DMS 273 (cell line): ENCODE data around the gene SPINK6.

Experiments
- DNase-seq: peaks from one replicate; lab custom pipeline; 2025; ENCODE audit not compliant: unreplicated experiment; lab: John Stamatoyannopoulos, UW

SPINK6 gene, protein sequence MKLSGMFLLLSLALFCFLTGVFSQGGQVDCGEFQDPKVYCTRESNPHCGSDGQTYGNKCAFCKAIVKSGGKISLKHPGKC

DNA sequence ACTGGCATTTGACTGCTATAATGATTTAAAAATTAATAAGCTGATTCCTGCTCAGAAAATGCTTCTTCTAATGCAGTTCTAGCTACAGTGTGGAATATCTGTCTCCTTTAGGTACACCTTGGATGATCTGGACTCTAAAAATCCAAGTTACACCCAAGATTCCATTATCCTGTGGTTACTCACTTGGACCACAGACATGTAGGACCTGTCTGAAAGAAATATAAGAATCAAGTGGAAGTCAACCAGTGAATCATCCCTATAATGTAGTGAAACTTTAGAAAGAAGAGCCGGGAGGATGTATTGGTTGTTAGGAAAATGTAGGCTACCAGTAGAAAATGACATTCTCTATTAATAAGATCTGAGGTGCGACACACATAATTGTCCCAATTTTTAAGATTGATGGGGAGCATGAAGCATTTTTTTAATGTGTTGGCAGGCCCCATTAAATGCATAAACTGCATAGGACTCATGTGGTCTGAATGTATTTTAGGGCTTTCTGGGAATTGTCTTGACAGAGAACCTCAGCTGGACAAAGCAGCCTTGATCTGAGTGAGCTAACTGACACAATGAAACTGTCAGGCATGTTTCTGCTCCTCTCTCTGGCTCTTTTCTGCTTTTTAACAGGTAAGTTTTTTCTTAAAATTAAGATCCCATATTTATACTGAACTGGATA lies at the start of gene SPINK6:
Gene SPINK6 (plus strand): TSS at position 512 of the 673 bp plus-strand sequence. CDS start 55 bp downstream, at position 567.
- DNase-seq = no peak

DNA sequence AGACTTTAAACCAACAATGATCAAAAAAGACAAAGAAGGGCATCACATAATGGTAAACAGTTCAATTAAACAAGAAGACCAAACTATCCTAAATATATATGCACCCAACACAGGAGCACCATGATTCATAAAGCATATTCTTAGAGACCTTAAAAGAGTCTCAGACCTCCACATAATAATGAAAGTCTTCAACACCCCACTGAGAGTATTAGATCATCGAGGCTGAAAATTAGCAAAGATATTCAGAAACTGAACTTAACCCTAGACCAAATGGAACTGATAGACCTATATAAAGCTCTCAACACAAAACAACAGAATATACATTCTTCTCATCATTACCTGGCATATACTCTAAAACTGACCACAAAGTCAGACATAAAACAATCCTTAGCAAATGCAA lies 46.2 kb upstream of the SPINK6 start:
- no peak for DNase-seq

DNA sequence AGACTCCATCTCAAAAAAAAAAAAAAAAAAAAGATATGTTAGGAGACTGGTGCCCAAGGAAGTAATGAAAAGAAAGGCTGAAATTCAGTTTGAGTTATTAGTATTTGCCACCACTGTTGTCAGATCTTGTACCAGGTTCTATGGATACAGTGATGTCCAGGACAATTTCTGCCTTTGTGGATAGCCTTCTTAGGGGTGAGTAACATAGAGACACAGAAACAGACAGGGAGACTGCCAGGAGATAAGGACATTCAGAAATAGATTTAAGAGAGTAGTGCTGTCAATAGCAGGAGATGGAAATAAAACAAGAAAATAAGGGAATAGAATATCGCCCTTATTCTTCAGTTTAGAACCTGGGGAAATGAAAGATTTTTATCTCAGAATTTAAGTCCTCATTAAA lies 40.8 kb upstream of the SPINK6 start:
- no peak for DNase-seq

DNA sequence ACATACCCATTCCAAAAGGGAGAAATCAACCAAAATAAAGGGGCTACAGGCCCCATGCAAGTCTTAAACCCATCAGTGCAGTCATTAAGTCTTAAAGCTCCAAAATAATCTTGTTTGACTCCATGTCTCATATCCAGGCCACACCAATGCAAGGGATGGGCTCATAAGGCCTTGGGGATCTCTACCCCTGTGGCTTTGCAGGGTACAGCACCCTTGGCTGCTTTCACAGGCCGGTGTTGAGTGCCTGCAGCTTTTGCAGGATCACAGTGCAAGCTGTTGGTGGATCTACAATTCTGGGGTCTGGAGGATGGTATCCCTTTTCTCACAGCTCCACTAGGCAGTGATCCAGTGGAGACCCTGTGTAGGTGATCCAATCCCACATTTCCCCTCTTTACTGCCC lies 39.5 kb upstream of the SPINK6 start:
- DNase-seq = no peak

DNA sequence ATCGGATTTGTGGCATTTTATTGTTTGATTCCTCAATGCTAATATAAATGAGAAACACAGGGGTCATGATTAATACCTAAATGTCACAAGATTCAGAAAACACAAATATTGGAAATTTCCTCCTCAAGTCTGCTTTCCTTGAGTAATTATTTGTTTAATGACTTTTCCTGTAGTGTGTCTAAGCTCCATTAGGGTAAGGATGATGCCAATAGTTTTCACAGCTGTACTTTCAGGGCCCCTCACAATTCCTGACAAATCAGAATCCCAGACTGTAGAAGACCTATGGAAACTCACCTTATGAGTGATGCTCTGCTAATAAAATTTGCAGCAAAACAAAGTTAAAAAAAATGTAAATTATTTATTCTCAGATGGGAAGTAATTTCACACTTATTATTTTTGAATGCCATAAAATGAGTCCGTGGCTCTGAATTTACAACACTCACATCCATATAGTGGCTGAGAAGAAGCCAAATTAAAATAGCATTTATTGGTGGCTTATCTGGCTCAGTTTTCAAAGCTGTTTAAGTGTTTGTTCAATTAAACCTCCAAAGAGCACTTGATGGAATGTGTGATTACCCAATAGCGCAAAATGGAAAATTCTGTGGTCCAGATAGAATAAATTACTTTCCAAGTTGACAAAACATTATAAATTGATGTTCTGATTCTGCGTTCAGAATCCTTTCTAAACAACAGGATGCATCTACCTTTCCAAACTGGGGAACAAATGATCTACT lies 36.1 kb upstream of the SPINK6 start:
- DNase-seq = no peak

DNA sequence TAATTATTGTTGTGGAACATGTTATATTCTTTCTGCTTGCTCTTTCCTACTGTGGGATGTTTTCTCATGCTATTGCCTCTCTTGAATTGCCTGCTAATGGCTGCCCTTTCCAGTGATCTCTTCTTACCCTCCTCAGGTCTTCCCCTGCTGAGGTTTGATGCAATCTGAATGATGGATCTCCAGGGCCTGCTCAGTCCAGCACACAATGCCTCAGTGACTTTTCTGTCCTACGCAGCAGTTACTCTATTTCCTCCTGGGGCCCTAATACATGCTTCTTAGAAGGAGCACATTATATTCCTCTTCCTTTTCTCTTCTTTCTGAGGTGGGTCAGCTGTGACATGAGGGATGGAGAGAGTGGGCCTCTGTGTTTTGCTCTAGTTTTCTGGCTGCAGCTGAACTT lies 34.6 kb upstream of the SPINK6 start, which contains the start of gene SPINK14:
Gene SPINK14 (plus strand): TSS at position 301 of the 400 bp plus-strand sequence. CDS start 1,187 bp downstream, outside the sequence.
- DNase-seq = no peak

DNA sequence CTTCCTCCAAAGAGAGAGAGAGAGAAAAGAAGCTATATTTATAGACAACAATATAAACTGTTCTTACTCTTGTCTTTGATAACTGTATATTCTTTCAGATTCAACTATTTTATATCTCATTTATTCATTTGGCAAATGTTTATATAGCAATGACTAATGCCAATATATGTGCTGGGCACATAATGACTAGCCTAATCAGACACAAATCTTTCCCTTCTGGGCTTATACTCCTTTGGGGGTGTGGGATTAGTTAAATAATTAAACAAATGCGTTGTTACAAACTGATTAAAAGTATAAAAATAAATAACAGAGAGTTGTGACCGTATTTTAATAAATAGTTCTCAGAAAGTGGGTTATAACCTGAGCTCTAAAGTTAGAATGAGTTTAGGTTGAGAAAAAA lies 30.5 kb upstream of the SPINK6 start:
- DNase-seq = no peak

DNA sequence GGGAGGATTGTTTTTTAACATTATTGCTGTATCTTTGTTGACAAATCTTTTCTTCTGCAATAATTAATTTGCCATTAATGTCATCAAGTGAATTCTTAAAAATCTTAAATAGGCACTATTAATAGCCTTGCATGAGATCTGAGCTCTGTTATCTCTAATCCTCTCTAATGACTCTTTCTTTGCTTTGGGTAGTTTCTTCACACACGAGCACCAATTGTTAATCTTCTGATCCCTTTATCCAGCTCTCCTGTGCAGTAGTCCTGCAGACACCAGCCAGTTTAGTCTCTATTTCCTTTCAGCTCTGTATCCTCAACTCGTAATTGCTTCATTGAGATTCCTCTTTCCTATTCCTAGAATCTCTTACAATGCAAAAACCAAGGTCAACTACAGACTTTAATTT lies 26.4 kb upstream of the SPINK6 start:
- no peak for DNase-seq

DNA sequence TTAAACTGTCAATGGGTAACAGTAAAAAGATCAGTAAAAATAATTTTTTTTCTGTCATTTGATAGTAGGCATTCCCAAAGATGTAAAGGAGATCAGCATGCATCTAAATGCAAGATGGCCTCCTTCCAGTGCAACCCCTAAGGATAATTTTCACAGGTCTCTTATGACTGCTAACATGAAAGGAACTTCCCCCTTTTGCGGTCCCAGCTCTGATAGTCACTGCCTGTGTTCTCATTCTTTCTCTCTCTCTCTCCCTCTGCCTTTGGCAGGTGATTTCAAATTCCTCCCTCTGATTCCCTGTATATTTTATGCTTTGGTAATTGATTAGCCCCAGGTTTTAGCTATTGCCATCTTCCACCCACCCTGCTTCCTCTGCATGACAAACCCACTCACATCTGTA lies 25.6 kb upstream of the SPINK6 start:
- no peak for DNase-seq

DNA sequence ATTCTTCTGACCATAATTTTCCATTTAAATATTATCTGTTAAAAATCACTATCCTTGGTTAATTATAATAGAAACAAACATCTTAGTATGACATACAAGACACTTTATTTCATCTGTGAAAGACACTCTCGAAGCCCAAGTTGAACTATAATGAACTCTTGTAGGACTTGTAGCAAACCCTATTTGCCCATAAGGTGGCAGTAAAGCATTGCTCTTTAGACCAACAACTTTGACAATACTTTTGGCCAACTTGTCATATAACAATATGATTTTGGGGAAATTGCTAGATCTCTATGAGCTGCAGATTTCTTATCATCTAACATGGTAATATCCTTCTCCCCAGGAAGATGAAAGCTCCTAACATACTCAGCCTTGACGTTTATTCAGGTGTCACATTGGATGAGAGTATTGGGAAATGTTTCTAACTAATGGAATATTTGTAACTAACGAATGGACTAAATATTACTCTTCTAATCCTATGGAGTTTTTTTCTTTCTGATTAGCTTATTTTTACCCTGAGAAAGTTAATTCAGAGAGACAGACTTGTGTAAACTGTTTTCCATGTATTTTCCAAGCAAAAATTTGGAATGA lies 23.5 kb upstream of the SPINK6 start:
- DNase-seq = peak; percentile 65

DNA sequence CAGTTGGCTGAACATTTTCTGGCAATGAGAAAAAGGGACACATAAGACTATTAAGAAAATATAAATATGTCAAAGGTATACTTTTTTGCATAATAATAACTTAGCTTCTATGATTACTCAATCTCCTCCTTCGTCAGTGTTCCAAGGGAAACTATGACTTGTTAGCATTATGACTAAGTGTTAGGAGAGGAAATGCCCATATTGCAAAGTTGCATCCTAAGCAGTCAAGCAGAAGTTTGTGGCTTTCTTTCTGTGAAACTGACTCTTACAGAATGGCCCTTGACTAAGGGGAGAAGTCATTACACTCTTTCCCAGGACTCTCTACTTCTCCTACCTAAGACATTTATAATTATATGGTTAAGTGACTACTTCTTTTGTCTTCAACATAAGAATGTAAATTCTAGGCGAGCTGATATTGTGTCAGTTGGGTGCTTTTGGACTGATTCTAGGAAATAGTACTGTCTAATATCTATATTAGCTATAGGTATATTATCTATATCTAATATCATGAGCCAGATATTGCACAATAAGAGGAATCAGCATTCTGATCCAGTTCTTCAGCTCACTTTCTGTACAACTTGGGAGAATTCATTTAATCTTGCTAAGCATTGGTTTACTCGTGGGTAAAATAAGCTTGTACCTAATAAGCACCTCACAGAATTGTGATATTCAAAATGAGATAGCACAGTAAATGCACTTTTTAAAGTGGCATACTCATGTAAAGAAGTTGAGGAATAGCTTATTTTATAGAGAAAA lies 16.4 kb upstream of the SPINK6 start:
- DNase-seq = no peak

DNA sequence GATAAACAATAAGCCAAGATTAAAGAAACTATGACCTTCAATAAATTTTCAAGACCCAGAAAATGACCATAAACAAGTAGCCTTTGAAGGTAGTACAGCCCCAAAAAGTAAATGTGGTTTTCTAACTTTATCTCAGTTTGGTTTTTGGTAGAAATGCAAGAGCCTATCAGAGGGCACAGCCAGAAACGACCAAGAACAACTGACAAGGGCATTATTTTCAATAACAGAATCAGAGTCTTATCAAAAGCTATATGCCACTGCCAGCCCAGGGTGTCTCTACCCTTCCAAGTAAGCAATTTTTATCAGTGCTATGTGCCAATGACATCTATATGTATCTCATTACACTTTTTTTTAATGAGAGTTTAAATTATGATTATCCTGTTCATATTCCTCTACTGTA lies 11.8 kb upstream of the SPINK6 start:
- DNase-seq = no peak

DNA sequence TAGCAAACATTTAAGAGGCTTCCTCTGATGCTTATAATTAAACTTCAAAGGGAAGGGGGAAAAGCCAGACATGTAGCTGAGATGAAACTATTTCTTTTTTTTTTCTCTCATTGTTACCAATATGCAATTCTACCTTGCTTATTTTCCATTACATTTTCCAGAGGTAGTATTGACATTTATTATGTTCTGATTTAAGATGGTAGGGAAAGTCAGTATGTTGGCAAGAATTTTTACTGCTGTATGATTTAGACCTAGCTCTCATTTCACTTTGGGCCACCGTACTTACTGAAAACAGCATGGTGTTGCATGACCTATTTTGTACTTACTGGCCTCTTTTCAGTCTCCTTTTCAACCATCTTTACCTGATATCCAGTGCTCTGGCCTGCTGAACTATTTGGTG lies 9.6 kb upstream of the SPINK6 start:
- DNase-seq = no peak

DNA sequence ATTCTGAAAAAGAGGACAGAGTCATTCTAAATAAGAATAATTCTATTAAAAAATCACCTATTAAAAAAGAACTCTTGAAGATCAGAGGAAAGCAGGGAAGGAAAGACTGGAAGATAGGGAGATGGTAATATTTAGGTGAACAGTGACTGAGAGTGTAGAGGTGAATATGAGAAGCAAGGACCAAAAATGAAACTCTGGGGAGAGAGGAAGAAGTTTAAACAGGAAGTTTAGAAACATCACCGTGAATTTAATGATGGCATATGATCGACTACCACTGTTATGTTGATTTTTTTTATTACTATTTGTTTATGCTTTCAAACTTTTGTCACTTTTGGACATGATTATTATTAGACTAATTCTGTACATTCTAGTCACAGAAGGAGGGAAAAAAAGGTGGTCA lies 1.7 kb upstream of the SPINK6 start:
- DNase-seq = no peak

DNA sequence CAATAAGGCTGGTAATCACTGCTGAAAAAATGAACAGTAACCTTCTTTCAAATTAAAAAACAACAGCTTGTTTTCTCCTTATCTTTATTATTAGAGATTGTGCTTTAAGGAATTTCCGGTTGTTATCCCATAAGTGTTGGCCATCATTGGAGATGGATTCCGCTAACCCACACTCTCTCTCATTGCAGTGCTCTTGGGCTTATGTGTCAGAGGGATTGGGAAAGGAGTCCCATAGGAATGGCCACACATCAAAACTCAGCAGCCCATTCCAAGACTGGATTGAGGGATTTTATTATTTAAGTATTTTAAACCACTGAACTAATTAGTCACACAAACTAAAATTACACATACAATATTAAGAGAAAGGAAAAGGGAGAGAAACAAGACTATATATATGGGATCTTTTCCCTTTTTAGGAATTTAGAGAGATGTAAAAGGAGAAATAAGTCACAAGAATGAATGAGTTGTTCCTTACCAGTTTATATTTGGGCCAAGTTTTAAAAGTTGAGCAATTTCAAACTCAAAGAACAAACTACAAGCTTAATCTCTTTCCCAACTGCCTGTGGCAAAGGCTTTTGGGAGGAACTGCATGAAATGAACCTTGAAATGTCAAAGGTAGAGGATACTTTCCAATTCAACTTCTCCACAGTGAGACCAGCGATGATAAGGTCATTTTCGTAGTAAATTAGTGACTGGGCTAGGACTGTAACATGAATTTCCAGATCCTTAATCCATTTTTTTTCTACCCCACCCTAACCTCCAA lies 2.4 kb downstream of the SPINK6 start:
- no peak for DNase-seq

DNA sequence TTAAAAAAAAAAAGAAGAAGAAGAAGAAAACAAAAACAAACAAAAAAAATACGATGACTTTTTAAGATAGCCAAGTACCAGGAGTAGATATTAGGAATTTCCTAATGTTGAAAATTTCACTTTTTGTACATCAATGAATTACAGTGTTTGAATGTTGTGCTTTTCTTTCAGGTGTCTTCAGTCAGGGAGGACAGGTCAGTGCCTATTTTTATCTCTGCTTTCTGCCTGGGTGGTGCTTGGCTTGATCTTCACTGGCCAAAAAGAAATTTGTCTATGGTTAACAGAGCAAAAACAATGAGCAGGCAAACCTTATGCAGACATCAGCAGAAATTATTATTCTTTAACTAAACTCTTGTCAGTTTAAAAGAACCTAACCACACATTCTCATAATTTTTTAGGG lies 3.0 kb downstream of the SPINK6 start:
- DNase-seq = no peak

DNA sequence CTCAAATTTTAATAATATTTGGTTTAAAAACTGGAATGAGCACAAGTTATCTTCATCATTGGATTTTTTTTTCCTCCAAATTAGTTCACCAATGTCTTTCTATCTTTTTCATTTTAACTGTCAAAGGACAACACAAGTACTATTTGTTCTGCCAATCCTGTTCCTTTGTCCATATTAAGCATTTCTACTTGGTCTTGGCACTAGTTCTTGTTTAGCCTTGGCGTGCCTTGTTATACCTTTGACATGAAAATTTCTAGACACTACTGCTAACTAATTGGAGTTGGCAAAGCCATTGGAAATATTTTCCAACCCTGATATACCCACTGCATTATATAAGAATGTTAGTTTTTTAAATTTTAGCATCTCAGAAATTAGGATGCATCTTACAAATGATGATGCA lies 3.8 kb downstream of the SPINK6 start:
- DNase-seq = no peak

DNA sequence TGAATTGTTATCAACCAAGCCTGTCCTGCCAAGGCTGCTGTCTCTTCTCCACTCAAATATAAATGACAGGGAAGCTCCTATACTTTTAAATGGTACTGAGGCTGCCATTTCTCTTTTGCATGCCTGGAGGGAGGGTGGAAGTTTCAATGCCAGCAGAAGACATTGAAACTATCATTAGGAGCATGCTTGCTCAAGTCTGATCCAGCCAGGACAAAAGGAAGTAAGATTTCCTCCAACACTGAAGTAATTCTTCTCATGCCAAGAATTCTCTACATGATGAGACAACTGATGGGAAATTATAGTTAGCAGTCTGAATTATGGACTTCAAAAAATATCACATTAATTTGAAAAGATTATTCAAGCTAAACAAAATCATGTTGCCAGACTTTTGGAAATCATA lies 5.4 kb downstream of the SPINK6 start:
- no peak for DNase-seq

DNA sequence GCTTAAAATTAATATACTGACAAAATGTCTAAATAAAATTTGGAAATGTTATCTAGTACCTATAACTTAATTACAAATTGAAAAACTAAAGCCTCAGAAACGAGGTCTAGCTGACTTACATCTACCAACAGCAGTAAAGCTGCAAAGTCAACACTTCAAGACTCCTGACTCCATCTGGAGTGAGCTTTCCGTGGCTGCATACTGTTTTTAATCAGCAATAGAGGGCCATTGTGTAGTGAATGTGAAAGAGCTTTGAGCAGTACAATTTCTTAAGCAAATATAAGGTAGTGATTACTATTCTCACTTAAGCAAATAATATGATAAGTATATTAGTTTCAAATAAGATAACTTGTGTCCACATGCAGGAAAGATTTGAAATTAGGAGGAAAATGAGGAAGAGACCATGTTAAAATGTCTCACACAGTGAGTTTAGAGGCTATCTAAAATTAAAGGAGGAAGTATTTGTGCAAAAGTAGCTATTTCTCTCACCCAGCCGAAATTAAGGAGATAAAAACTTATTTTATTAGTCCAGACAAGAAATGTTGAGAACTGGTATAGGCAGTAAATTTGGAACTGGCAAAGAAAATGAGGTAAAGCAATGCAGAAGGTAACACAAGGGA lies 6.4 kb downstream of the SPINK6 start:
- no peak for DNase-seq

DNA sequence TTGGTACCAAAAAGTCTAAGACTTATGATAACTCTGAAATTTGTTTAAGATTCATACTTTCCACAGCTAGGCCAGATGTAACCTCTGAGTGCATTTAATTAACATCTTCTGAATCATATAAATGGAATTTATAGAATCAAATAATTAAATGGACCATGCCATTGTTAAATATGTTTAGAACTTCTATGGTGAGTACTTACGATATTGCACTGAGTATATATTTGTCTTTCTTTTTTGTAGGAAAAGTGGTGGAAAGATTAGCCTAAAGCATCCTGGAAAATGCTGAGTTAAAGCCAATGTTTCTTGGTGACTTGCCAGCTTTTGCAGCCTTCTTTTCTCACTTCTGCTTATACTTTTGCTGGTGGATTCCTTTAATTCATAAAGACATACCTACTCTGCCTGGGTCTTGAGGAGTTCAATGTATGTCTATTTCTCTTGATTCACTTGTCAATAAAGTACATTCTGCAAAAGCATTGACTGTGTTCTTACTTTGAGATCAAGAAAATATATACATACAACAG lies 11.9 kb downstream of the SPINK6 start:
- DNase-seq = no peak
